ENCODE measurements around the gene ANKS1B. TPM values are rescaled to one million over a fixed set of nuclear protein-coding genes. Genes with fewer than 3 reads are reported as not detected.

The ANKS1B gene
- polyA plus RNA-seq, 3 donors, result not detected

- no peak for DNase-seq
- Histone ChIP-seq H4K20me1 (ENCODE audit: insufficient read depth, low read length) (no peaks in the 10 kb centered on the region), H3K36me3 (replicated peaks in 1 of 2; ENCODE audit: control insufficient read depth in 1 of 2, insufficient read depth in 2 of 2, low read length in 2 of 2) (no peaks in the 10 kb centered on the region), H3K27ac (ENCODE audit: low read depth in 1 of 2, low read length in 2 of 2) (no peak overlapping the region), H3K4me2 (replicated peaks; ENCODE audit: extremely low read depth, low read length, poor library complexity, severe bottlenecking) (no peak overlapping the region), H3K9me3 (replicated peaks in 1 of 2; ENCODE audit: control insufficient read depth in 1 of 2, insufficient read depth in 1 of 2, low read length in 2 of 2) (no peaks in the 10 kb centered on the region), H2AFZ (ENCODE audit: insufficient read depth, low read depth, low read length, poor library complexity, severe bottlenecking) (no peak overlapping the region), H3K27me3 (ENCODE audit: control insufficient read depth in 2 of 2, insufficient read depth in 2 of 2, low read length in 2 of 2) (peaks cover 0 to 6% of the 10 kb centered on the region in 2 donors), H3K9ac (ENCODE audit: insufficient read depth, low read length, poor library complexity, severe bottlenecking) (no peak overlapping the region), H3K4me3 (replicated peaks in 1 of 3; ENCODE audit: low read depth in 2 of 3, low read length in 3 of 3) (no peak overlapping the region), H3K79me2 (ENCODE audit: insufficient read depth, low read length) (no peaks in the 10 kb centered on the region), H3K4me1 (ENCODE audit: control insufficient read depth in 1 of 2, insufficient read depth in 2 of 2, low read length in 2 of 2) (no peaks in the 10 kb centered on the region)
- Mint-ChIP-seq H3K27ac (no peak overlapping the region), H3K36me3 (no peaks in the 10 kb centered on the region), H3K4me3 (no peak overlapping the region), H3K4me1 (no peaks in the 10 kb centered on the region), H3K27me3 (ENCODE audit: low read depth in 3 of 3) (peaks cover 0 to 13% (median 5%) of the 10 kb centered on the region in 3 donors), H3K9me3 (peaks cover 0 to 6% (median 0%) of the 10 kb centered on the region in 7 donors)
- TF ChIP-seq CTCF (IDR thresholded peaks at IDR 0.05), result no peak
- intact Hi-C loops (cut with micrococcal nuclease), result no loop called here
- WGBS (ENCODE audit: insufficient coverage), result no CpG with 5 or more reads among the region's 2 CpGs
These were observed 9.4 kb downstream of the ANKS1B start for GRCh38 chr12:99975321-99975720.

GRCh38 chr12:99974146-99974545 is 10.6 kb downstream of the ANKS1B start:
- H3K9me3 Mint-ChIP-seq, result peaks cover 0 to 6% (median 0%) of the 10 kb centered on the region in 7 donors
- Histone ChIP-seq H3K9ac (ENCODE audit: insufficient read depth, low read length, poor library complexity, severe bottlenecking) (no peak overlapping the region), H4K20me1 (ENCODE audit: insufficient read depth, low read length) (no peaks in the 10 kb centered on the region), H3K9me3 (replicated peaks in 1 of 2; ENCODE audit: control insufficient read depth in 1 of 2, insufficient read depth in 1 of 2, low read length in 2 of 2) (no peaks in the 10 kb centered on the region), H2AFZ (ENCODE audit: insufficient read depth, low read depth, low read length, poor library complexity, severe bottlenecking) (no peak overlapping the region), H3K27ac (ENCODE audit: low read depth in 1 of 2, low read length in 2 of 2) (no peak overlapping the region), H3K36me3 (replicated peaks in 1 of 2; ENCODE audit: control insufficient read depth in 1 of 2, insufficient read depth in 2 of 2, low read length in 2 of 2) (no peaks in the 10 kb centered on the region), H3K27me3 (ENCODE audit: control insufficient read depth in 2 of 2, insufficient read depth in 2 of 2, low read length in 2 of 2) (no peaks in the 10 kb centered on the region), H3K4me2 (replicated peaks; ENCODE audit: extremely low read depth, low read length, poor library complexity, severe bottlenecking) (no peak overlapping the region), H3K4me1 (ENCODE audit: control insufficient read depth in 1 of 2, insufficient read depth in 2 of 2, low read length in 2 of 2) (no peaks in the 10 kb centered on the region), H3K4me3 (replicated peaks in 1 of 3; ENCODE audit: low read depth in 2 of 3, low read length in 3 of 3) (no peak overlapping the region), H3K79me2 (ENCODE audit: insufficient read depth, low read length) (no peaks in the 10 kb centered on the region)
- H3K4me1 Mint-ChIP-seq, result no peaks in the 10 kb centered on the region
- intact Hi-C loops (cut with micrococcal nuclease), result no loop called here
- TF ChIP-seq CTCF (IDR thresholded peaks at IDR 0.05), result no peak
- H3K27me3 Mint-ChIP-seq (ENCODE audit: low read depth in 3 of 3), result peaks cover 0 to 11% (median 2%) of the 10 kb centered on the region in 3 donors
- H3K27ac Mint-ChIP-seq, result no peak overlapping the region
- no CpG with 5 or more reads among the region's 2 CpGs for WGBS (ENCODE audit: insufficient coverage)
- no peaks in the 10 kb centered on the region for H3K36me3 Mint-ChIP-seq
- H3K4me3 Mint-ChIP-seq, result no peak overlapping the region
- DNase-seq, result no peak

Data from CD14-positive monocyte (primary cell).